Stimulated activated CD4-positive, alpha-beta T cell treated with anti-CD3 and anti-CD28 coated beads, Interleukin-1b, Interleukin-23, amount 100 ng/mL, for 4 hours (primary cell): ENCODE measurements around the gene CRY1.
"Not testable (repeated sequence)": the region's sequence is repeated elsewhere in the genome, so short reads cannot be mapped to it uniquely, and the experiment has no call there.

Source experiments
- DNase-seq, 2 donors: peaks; one replicate each; pipeline ENCODE4 v3.0.0-alpha.2; 2020; ENCODE audit warnings: low read depth in 2 of 2

Gene CRY1

GRCh38 chr12:107064687-107065086 is 28.7 kb downstream of the CRY1 start:
- DNase-seq: no peak

DNA sequence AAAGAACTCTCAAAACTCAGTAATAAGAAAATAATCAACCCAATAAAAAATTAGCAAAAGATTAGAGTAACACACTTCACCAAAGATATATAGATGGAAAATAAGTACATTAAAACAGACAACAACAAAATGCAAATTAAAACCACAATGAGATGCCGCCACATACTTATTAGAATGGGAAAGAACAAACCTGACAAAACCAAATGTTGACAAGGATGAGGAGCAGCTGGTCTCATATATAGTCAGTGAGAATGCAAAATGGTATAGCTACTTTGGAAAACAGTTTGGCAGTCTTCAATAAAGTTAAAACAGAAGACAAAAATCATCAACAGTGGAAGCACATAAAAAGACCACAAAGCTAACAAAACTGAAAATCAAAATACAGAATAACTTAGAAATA is 29.1 kb downstream of the CRY1 start:
- DNase-seq: no peak

DNA sequence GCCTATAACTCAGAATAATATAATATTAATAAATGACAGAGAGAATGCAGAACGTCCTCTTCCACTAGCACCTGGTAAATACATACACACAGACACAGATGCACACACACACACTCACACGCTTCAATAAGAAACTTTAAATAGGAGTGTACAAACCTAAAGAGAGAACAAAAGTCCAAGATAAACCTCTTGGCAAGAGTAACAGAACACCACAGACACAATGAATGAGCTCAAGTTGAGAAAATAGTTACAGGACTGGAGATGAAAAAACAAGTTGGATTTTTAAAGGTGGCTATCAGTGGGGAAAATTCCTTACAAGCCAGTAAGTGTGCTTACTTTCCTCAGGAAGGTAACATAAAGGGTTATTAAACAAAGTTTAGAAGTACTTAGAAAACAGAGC is 35.2 kb downstream of the CRY1 start:
- DNase-seq: no peak

DNA sequence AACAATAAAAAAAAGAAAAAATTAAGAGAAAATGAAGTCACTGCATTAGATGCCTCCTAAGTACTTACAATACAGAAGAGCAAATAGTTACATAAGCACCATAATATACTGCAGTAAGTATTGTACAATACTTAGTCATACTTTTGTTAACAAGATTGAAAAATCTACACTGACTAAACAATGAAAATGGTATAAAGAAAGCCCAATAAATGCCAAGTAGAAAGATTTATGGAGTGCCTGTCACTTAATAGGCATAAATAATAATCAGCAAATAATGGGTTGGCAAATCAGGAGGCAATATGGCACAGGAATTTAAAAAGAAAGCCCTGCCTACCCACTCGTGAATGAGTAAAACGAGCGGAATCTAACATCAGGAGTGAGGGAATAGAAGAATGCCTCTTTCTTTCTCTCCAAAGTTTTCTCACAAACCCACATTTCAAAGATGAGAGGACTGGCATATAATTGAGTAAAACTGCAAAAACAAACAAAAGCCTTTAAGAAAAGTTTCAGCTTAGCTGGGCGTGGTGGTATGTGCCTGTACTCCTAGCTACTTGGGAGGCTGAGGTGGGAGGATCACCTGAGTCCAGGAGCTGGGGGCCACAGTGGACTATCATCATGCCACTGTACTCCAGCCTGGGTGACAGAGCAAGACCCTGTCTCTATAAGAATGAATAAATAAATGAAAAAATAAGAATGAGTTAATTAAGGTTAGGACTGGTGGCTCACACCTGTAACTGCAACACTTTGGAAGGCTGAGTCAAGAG is 36.1 kb downstream of the CRY1 start:
- no peak for DNase-seq

DNA sequence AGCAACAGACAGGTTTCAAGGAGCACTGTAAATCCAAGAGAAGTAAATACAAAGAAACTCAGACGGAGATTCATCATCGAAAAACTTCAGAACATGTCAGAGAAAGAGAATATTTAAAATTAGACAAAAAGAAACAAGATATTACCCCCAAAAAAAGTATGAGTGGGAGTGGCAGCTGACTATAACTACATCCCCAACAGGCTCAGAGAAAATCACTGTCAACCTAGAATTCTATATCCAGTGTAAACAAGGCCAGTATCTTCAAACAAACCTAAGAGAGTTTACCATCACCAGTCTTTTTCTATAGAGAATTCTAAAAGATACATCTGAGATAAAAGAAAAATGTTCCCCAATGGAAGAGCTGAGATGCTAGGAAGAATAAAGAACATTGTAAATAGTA is 39.6 kb downstream of the CRY1 start:
- no peak for DNase-seq

DNA sequence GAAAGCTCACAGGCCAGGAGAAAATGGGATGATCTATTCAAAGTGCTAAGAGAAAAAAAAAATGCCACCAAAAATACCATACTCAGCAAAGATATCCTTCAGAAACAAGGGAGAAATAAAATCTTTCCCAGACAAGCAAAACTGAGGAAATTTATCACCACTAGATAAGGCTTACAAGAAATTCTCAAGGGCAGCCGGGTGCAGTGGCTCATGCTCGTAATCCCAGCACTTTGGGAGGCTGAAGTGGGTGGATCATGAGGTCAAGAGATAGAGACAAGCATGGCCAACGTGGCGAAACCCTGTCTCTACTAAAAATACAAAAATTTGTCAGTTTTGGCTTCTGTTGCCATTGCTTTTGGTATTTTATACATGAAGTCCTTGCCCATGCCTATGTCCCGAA is 48.2 kb downstream of the CRY1 start:
- no peak for DNase-seq

GRCh38 chr12:107042801-107043200 is 50.5 kb downstream of the CRY1 start:
- no peak for DNase-seq

DNA sequence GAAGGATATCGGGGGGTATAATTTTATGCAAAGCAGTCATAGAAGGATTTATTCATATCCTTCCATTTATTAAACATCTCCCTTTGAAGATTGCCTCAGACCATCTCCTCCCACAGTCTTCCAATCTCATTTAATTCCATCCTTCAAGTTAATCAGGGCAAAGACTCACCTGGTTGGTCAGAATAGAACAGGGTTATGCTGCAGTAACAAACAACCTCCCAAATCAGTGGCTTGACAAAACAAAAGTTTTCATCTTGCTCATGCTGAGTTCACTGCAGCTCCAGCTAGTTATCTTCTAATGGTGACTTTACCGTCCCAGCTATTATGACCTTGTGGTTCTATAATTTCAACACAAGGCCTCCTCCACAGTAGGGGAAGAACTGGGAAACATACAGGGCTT is 57.6 kb downstream of the CRY1 start:
- no peak for DNase-seq

DNA sequence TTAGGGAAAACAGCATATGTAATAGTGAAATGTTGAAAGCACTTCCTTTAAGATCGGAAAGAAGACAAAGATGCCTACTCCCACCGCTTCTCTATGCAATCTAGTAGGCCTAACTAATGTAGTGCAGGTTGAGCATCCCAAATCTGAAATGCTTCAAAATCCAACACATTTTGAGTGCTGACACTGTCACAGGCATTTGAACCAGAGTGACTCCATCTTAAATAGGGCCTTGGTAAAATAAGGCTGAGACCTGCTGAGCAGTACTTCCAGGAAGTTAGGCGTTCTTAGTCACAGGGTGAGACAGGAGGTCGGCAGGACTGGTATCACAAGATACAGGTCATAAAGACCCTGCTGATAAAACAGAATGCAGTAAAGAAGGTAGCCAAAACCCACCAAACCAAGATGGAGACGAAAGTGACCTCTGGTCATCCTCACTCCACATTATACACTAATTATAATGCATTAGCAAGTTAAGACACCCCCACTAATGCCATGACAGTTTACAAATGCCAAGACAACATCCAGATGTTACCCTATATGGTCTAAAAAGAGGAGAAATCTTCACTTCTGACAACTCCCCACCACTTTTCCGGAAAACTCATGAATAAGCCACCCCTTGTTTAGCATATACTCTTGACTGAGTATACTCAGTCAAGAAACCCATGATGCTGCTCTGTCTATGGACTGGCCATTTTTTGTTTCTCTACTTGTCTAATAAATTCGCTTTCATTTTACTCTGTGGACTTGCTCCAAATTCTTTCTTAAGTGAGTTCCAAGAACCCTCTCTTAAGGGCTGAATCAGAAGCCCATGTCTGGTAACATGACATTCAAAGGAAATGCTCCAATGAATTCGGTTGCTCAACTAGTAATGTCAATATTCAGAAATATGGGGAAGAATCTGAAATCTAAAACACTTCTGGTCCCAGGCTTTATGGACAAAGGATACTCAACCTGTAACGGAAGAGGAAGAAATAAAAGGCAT is 59.3 kb downstream of the CRY1 start:
- no peak for DNase-seq

- no peak for DNase-seq
Measured at GRCh38 chr12:107032266-107032665, 61.1 kb downstream of the CRY1 start.

DNA sequence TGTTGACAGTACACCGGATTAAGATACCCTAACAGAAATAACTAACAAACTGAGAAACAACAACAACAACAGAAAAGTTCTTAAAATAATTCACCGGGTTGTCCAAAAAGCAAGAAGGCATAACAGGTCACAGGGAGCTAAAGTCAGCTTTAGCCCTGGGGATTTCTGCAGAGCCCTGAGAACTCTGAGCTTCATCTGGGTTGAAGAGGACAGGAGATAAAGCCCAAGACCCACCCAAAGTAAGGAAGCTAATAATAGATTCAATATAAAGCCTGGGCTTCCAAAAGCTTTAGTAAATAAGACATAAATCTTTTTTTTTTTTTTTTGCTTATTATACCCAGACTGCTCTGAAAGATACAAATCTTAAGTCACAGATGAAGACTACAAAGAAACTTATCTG is 62.3 kb downstream of the CRY1 start:
- no peak for DNase-seq

- no peak for DNase-seq
Measured at GRCh38 chr12:107029081-107029480, 64.3 kb downstream of the CRY1 start.

DNA sequence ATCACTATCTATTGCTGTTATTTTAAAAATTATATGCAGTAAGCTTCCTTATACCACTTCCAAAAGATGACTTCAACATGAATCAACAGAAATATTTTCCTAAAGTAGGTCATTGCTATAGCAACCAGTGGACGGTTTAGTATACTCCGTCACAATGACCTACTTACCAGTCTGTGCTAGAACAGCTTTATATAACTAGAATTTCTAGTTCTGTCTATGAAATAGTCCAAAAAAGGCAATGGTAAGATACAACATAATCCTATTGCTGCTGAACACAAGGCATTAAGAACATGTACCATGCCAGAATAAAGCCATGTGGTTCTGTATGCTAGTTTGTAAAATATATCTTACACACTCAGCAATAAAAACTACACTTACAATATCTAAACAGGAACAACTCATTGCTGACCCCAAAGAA is 65.7 kb downstream of the CRY1 start:
- DNase-seq: no peak

DNA sequence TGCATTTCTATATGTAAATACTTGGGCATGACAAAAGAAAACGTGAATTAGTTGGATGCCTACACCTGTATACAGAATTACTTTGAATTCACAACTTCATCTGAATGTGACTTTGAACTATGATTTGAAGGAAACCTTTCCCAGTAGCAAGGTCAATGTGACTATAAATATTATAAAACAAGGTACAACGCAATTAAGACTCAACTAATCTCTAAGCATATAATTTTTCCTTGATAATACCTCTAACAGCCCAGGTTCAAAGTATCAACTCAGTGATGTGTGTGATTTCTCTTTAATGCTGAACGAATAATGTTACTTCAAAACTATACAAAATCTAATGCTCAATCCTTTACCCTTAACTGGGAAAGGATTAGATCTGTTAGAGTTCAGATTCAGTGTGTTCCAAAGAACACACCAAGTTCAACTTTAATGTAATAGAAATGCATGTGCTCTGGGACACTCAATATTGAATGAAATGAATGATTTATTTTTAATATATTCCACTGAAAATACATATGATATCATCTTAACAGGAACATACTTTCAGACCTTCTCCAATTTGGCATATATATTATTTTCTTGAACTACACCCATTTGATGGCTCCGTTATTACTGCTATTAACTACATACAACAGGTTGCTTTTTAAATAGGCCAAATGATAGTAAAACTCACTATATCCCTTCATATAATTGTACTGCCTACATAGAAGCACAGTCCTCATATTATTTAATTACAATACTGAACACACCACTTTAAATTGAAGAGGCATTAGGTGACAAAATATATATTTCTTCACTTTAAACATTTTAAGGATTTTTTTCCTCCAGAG is 66.3 kb downstream of the CRY1 start:
- DNase-seq: no peak

DNA sequence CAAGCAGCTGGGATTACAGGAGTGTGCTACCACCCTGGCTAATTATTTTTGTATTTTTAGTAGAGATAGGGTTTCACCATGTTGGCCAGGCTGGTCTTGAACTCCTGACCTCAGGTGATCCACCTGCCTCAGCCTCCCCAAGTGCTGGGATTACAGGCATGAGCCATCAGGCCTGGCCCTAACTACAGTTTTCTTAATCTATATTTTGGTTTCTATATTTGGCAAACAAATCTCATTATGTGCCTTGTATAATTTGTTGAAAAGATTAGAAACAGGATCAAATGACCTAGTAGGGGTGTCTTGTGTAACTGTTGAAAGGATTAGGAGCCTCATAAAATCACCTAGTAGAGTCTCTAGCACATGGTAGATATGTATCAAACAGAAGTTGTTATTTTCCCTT is 67.0 kb downstream of the CRY1 start:
- DNase-seq: not testable (repeated sequence)

DNA sequence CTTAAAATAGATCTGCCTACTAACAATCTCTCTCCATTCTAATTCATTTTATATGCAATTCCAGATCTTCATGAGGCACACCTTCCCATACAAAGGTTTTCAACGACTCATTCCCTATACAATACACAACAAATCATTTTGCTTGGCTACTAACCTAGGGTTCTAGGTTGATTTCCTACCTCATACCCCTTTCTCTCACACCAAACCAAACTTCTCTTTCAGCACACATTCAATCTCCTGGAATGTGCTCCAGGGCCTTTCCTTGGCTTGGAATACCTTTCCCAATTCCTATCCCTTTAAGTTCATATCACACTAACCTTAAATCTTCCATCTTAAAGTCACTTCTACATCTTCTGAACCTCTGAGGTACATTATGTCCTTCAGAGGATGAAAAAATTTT is 67.7 kb downstream of the CRY1 start:
- DNase-seq: no peak

- no peak for DNase-seq
Measured at GRCh38 chr12:107019546-107019945, 73.8 kb downstream of the CRY1 start.

DNA sequence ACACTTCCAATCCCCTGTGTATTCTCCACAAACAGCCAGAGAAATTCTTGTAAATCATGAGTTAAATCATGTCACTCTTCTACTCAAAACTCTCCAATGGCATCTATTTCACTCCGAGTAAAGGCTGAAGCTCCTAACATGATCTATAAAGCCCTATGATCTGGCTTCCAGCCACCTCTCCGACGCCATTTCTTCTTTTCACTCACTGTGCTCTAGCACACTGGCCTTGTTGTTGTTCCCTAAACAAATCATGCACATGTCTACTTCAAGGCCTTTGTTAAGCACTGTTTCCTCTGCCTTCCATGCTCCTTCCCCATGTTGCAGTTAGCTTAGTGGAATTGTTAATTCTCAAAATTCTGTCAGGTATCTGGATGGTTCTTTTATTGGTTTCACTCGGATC is 76.3 kb downstream of the CRY1 start:
- DNase-seq: no peak

- DNase-seq: no peak
Measured at GRCh38 chr12:107014055-107014454, 79.3 kb downstream of the CRY1 start.

GRCh38 chr12:107012736-107013425 is 80.5 kb downstream of the CRY1 start:
- DNase-seq: no peak

GRCh38 chr12:107011519-107011918 is 81.8 kb downstream of the CRY1 start:
- DNase-seq: no peak
